Peyer's patch (tissue), 4 donors: Measurements from ENCODE around the gene MERTK. TPM values are rescaled to one million over a fixed set of nuclear protein-coding genes. Genes with fewer than 3 reads are reported as not detected.

ENCODE experiments used
- DNase-seq, 3 donors: peaks; one replicate each; pipeline ENCODE4 v3.0.0-alpha.2; 2017 to 2019
- H3K27ac ChIP-seq, 4 donors: fragments of 200-600 bp; sonication (generic); one replicate each; pipeline ENCODE4 v1.5.1; 2016 to 2019
- H3K27me3 ChIP-seq, 2 donors: fragments of 200-600 bp; sonication (generic); one replicate each; pipeline ENCODE4 v1.5.1; 2019
- H3K36me3 ChIP-seq, 3 donors: fragments of 200-600 bp; sonication (generic); one replicate each; pipeline ENCODE4 v1.5.1; 2016 to 2019
- H3K4me1 ChIP-seq, 4 donors: fragments of 200-600 bp; sonication (generic); one replicate each; pipeline ENCODE4 v1.5.1; 2016 to 2019
- H3K4me3 ChIP-seq, 4 donors: fragments of 200-600 bp; sonication (generic); 1 replicate in 3 of 4; 2 replicates in 1 of 4; pipeline ENCODE4 v1.5.1; 2016 to 2019; ENCODE audit warnings: mild to moderate bottlenecking in 1 of 4
- H3K9me3 ChIP-seq, 4 donors: fragments of 200-600 bp; sonication (generic); one replicate each; pipeline ENCODE4 v1.5.1; 2016 to 2019; ENCODE audit warnings: mild to moderate bottlenecking in 1 of 4
- CTCF ChIP-seq, 6 experiments: fragments of 450-650 bp in 4 of 6; fragments of 200-600 bp in 2 of 6; sonication (generic) in 1 of 6; IDR thresholded peaks; one replicate each; pipeline ENCODE4 v1.5.1; 2017 to 2019; ENCODE audit warnings: antibody characterized with exemption in 6 of 6, mild to moderate bottlenecking in 3 of 6, moderate library complexity in 1 of 6
- POLR2A ChIP-seq, 2 donors: fragments of 450-650 bp; IDR thresholded peaks; one replicate each; pipeline ENCODE4 v1.5.1; 2017; ENCODE audit warnings: antibody characterized with exemption in 2 of 2, mild to moderate bottlenecking in 2 of 2, moderate library complexity in 2 of 2
- total RNA-seq, 4 donors: library from RNA; depleted of rRNA; stranded (reverse); fragments of >200 nt; gene quantifications; one replicate each; pipeline ENCODE4 v1.1.0, GENCODE V29; 2016

Gene MERTK
- total RNA-seq, 4 donors from 2014 or later: 8.6 to 56.9 (median 18.5) TPM

GRCh38 chr2:111977240-111977639 lies 78.8 kb downstream of the MERTK start:
- DNase-seq: no peak
- Histone ChIP-seq H3K4me3 (no peak overlapping the region), H3K36me3 (peaks cover 0 to 12% (median 0%) of the 10 kb centered on the region in 3 donors), H3K27ac (no peak overlapping the region), H3K9me3 (peaks cover 0 to 4% (median 0%) of the 10 kb centered on the region in 4 donors), H3K27me3 (no peaks in the 10 kb centered on the region), H3K4me1 (peaks cover 0 to 14% (median 0%) of the 10 kb centered on the region in 4 donors)
- no peak for TF ChIP-seq CTCF (IDR thresholded peaks at IDR 0.05)
- no peak for TF ChIP-seq POLR2A (IDR thresholded peaks at IDR 0.05)

GRCh38 chr2:111978452-111979170 lies 80.2 kb downstream of the MERTK start:
- Histone ChIP-seq H3K4me1 (peaks cover 0 to 14% (median 0%) of the 10 kb centered on the region in 4 donors), H3K36me3 (peaks cover 0 to 20% (median 0%) of the 10 kb centered on the region in 3 donors), H3K4me3 (no peak overlapping the region), H3K27me3 (no peaks in the 10 kb centered on the region), H3K9me3 (peaks cover 0 to 4% (median 0%) of the 10 kb centered on the region in 4 donors), H3K27ac (no peak overlapping the region)
- TF ChIP-seq CTCF (IDR thresholded peaks at IDR 0.05) (no peak), POLR2A (IDR thresholded peaks at IDR 0.05) (no peak)
- DNase-seq: no peak

DNA sequence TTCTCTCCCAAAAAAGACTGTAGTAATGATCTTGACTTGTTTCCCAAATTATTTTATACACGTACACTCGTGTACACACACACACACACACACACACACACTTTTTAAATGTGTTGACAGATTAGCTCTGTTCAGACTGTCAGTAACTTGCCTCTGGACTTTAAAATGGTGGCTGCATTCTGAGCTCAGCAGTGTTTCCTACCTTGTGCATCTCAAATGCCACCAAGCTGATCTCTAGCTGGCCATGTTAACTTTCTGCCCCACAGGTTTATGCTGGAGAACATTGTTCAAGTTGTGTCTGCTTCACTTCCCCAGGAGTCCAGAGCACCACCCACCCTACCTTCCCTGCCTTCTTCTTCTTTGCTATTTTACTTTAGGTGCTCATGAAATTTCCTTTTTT lies 83.3 kb downstream of the MERTK start:
- Histone ChIP-seq H3K27me3 (no peaks in the 10 kb centered on the region), H3K36me3 (peaks cover 0 to 31% (median 0%) of the 10 kb centered on the region in 3 donors), H3K9me3 (peaks cover 0 to 4% (median 0%) of the 10 kb centered on the region in 4 donors), H3K27ac (no peak overlapping the region), H3K4me3 (no peak overlapping the region), H3K4me1 (no peaks in the 10 kb centered on the region)
- no peak for DNase-seq
- TF ChIP-seq POLR2A (IDR thresholded peaks at IDR 0.05) (no peak), CTCF (IDR thresholded peaks at IDR 0.05) (no peak)

GRCh38 chr2:111982822-111983221 lies 84.4 kb downstream of the MERTK start:
- TF ChIP-seq CTCF (IDR thresholded peaks at IDR 0.05) (no peak), POLR2A (IDR thresholded peaks at IDR 0.05) (no peak)
- H3K4me1 ChIP-seq: no peaks in the 10 kb centered on the region
- H3K9me3 ChIP-seq: no peaks in the 10 kb centered on the region
- H3K27ac ChIP-seq: no peak overlapping the region
- no peak for DNase-seq
- H3K36me3 ChIP-seq: peaks cover 0 to 31% (median 0%) of the 10 kb centered on the region in 3 donors
- H3K4me3 ChIP-seq: no peak overlapping the region
- no peaks in the 10 kb centered on the region for H3K27me3 ChIP-seq

DNA sequence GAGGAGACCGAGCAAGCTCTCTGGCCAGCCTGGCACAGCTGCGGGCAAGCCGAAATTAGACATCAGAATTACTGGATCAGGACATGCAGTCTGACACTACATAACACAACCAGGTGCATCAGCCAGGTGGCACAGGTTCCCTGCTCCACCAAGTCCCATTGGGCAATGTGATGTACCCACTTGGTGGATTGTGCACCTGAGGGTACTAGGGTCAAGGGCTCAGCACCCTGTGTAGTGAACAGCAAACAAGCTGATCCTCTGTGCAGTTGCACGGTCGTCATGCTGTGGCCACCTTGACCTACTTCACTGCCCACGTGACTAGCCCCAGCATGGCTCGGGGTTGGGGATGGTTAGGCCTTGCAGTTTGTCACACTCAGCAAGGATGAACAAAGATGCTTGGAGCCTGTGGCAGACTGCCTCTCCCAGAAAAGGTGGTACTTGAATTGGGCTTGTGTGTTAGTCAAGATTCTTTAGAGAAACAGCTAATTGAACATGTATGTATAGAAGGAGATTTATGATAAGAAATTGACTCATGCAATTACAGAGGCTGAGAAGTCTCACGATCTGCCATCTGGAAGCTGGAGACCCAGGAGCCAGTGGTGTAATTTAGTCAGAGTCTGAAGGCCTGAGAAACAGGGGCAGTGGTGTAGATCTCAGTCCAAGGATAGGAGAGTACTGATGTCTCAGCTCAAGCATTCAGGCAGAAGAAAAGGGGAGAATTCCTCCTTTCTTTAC lies 85.2 kb downstream of the MERTK start:
- Histone ChIP-seq H3K4me1 (no peaks in the 10 kb centered on the region), H3K27ac (no peak overlapping the region), H3K9me3 (no peaks in the 10 kb centered on the region), H3K4me3 (no peak overlapping the region), H3K36me3 (peaks cover 0 to 34% (median 0%) of the 10 kb centered on the region in 3 donors), H3K27me3 (no peaks in the 10 kb centered on the region)
- no peak for DNase-seq
- TF ChIP-seq CTCF (IDR thresholded peaks at IDR 0.05) (no peak), POLR2A (IDR thresholded peaks at IDR 0.05) (no peak)
